Osteocyte (in vitro differentiated cells): Measurements from ENCODE around the gene TNFAIP8L3. TPM values are rescaled to one million over a fixed set of nuclear protein-coding genes. Genes with fewer than 3 reads are reported as not detected.

Source experiments
- DNase-seq: peaks from one replicate; pipeline ENCODE4 v3.0.0; 2021; ENCODE audit warnings: mixed read lengths; ENCODE audit not compliant: unreplicated experiment; ENCODE audit errors: extremely low spot score
- H3K27ac Mint-ChIP-seq: one replicate; pipeline ENCODE4 v1.8.0; 2021; ENCODE audit warnings: mild to moderate bottlenecking, mixed read lengths; ENCODE audit not compliant: unreplicated experiment
- H3K27me3 Mint-ChIP-seq: one replicate; pipeline ENCODE4 v1.8.0; 2021; ENCODE audit warnings: mixed read lengths; ENCODE audit not compliant: unreplicated experiment
- H3K36me3 Mint-ChIP-seq: one replicate; pipeline ENCODE4 v1.8.0; 2021; ENCODE audit warnings: mixed read lengths; ENCODE audit not compliant: unreplicated experiment
- H3K4me1 Mint-ChIP-seq: one replicate; pipeline ENCODE4 v1.8.0; 2021; ENCODE audit warnings: mixed read lengths; ENCODE audit not compliant: unreplicated experiment
- H3K4me3 Mint-ChIP-seq: one replicate; pipeline ENCODE4 v1.8.0; 2021; ENCODE audit warnings: mild to moderate bottlenecking, moderate library complexity, mixed read lengths; ENCODE audit not compliant: unreplicated experiment
- H3K9me3 Mint-ChIP-seq: one replicate; pipeline ENCODE4 v1.8.0; 2021; ENCODE audit warnings: mixed read lengths; ENCODE audit not compliant: unreplicated experiment
- CTCF ChIP-seq: fragments of 200-600 bp; sonication (generic); IDR thresholded peaks from 2 replicates; pipeline ENCODE4 v1.5.0; 2021; ENCODE audit warnings: antibody characterized with exemption, mild to moderate bottlenecking, moderate library complexity
- total RNA-seq: library from RNA; stranded (reverse); gene quantifications from 2 replicates; pipeline ENCODE4 v1.2.1, GENCODE V29; 2021

The TNFAIP8L3 gene
- total RNA-seq, 1 donor from 2014 or later, result 0.35 TPM

GRCh38 chr15:51089041-51089440, 5.7 kb downstream of the TNFAIP8L3 start:
- Mint-ChIP-seq H3K36me3 (no peaks in the 10 kb centered on the region), H3K4me1 (peaks cover 10% of the 10 kb centered on the region), H3K9me3 (no peaks in the 10 kb centered on the region), H3K27ac (no peak overlapping the region), H3K27me3 (peaks cover 49% of the 10 kb centered on the region), H3K4me3 (no peak overlapping the region)
- no peak for TF ChIP-seq CTCF
- DNase-seq, result no peak

GRCh38 chr15:51088585-51088984, 6.1 kb downstream of the TNFAIP8L3 start:
- Mint-ChIP-seq H3K36me3 (no peaks in the 10 kb centered on the region), H3K4me1 (peaks cover 11% of the 10 kb centered on the region), H3K9me3 (no peaks in the 10 kb centered on the region), H3K4me3 (no peak overlapping the region), H3K27me3 (peaks cover 44% of the 10 kb centered on the region), H3K27ac (no peak overlapping the region)
- no peak for DNase-seq
- TF ChIP-seq CTCF, result no peak

- Mint-ChIP-seq H3K36me3 (no peaks in the 10 kb centered on the region), H3K4me1 (peaks cover 13% of the 10 kb centered on the region), H3K27ac (no peak overlapping the region), H3K4me3 (no peak overlapping the region), H3K9me3 (no peaks in the 10 kb centered on the region), H3K27me3 (peaks cover 34% of the 10 kb centered on the region)
- no peak for TF ChIP-seq CTCF
- no peak for DNase-seq
Observed at GRCh38 chr15:51087513-51087912, 7.2 kb downstream of the TNFAIP8L3 start.

GRCh38 chr15:51086409-51086808, 8.3 kb downstream of the TNFAIP8L3 start:
- no peak for DNase-seq
- peaks cover 13% of the 10 kb centered on the region for H3K4me1 Mint-ChIP-seq
- no peak overlapping the region for H3K27ac Mint-ChIP-seq
- TF ChIP-seq CTCF, result no peak
- peaks cover 24% of the 10 kb centered on the region for H3K27me3 Mint-ChIP-seq
- no peaks in the 10 kb centered on the region for H3K9me3 Mint-ChIP-seq
- no peak overlapping the region for H3K4me3 Mint-ChIP-seq
- H3K36me3 Mint-ChIP-seq, result no peaks in the 10 kb centered on the region

- Mint-ChIP-seq H3K36me3 (no peaks in the 10 kb centered on the region), H3K27ac (no peak overlapping the region), H3K27me3 (peaks cover 18% of the 10 kb centered on the region), H3K4me1 (peaks cover 13% of the 10 kb centered on the region), H3K9me3 (no peaks in the 10 kb centered on the region), H3K4me3 (no peak overlapping the region)
- no peak for DNase-seq
- no peak for TF ChIP-seq CTCF
Observed at GRCh38 chr15:51085764-51086163, 8.9 kb downstream of the TNFAIP8L3 start.
